Measurements from ENCODE around the gene IMPDH1.

IMPDH1 gene

DNA sequence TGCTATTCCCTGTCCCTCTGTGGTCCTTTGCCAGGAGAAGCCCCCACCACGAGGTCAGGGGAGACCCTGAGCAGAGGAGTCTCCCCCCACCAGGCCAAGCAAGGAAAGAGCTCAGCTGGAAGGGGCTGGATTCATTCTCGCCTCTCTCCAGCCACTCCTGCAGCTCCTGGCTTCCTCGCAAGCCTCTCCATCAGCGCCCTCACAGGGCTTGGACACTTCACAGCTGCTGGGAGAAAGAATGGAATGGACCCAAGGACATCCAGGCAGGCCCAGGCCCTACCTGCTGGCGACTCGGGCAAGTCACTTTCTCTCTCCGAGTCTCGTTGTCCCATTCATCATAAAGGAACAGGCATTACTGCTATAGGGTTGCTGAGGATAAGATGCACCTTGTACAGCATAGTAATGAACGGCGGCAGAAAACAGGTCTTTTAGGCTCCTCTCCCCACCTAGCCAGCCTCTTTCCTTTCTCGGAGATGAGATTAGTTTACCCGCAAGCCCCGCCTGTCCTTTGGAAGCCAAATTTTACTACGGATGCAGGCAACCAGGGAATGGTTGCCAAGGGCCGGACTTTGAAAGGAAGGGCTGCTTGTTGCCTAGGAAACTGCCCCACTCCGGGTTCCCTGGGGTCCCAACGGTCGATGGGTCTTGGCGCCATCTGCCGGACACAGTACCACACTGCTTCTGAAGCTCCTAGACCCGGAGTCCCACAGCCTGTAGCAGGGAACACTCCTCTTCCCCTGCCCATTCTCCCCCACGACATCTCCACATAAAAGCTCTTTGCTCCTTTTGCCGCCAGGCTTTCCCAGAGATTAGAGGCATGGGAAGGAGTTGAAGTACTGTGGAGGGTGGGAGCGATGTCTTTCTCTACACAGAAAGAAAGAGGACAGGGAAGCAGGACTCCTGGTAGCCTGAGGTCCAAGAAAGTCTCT lies 22.3 kb downstream of the IMPDH1 start:
- peak; percentile 91 for DNase-seq (ENCODE audit: low spot score)

DNA sequence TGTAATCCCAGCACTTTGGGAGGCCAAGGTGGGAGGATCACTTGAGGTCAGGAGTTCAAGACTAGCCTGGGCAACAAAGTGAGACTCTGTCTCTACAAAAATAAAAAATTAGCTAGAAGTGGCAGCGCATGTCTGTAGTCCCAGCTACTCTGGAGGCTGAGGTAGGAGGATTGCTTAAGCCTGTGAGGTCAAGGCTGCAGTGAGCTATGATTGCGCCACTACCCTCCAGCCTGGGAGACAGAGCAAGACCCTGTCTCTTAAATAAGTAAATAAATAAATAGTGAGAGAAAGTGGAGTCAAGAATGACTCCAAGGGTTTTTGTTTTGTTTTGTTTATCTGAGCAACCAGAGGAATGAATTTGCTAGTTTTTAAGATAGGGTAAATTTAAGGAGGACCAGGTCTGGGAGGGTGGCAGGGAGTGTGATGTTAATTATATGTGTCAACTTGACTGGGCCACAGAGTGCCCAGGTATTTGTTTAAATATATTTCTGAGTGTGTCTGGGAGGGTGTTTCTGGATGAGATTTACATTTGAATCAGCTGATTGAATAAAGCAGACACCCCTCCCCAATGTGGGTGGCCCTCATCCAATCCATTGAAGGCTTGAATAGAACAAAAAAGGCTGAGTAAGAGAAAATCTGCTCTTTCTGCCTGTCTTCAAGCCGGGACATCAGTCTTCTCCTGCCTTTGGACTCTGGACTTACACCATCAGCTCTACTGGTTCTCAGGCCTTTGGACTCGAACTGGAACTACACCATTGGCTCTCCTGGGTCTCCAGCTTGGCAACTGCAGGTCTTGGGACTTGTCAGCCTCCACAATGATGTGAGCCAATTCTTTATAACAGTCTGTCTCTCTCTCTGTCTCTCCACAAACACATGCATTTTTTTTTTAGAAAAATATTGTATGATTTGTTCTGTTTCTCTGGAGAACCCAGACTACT lies 23.5 kb downstream of the IMPDH1 start:
- no peak for DNase-seq (ENCODE audit: low spot score)

DNA sequence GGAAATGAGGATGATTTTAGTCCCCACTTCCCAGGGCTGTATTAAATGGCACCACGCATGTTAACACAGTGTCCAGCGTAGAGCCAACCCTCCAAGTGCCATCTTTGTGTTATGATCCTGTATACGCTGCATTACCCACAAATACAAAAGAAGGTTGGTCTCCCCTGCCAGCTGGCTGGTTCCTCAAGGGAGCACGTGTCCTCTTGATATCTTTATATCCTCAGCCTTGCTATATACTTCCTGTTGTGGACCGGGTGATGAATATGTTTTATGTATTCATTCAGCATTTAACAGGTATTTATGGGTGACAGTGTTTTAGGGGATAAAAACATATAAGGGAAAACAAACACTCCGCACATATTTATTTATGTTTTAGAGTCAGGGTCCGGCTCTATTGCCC lies 25.1 kb downstream of the IMPDH1 start:
- no peak for DNase-seq (ENCODE audit: low spot score)

DNA sequence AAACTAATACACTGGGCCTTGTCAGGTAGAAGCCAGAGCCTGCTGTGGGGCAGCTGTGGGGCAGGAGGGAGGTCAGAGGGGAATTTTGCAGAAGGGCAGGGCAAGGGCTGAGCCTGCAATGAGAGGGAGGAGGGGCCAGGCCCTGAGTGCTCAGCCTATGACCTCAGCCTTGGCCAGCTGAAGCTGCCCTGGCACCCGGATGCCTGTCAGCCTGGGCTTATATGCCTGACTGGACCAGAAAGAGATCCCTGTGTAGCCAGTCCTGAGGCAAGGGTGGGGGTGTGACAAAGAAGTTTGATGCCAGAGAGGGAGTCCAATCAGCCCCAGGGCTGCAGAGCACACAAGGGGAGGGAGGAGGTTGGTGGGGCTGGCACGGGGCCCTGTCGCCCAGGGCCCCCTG lies 26.0 kb downstream of the IMPDH1 start:
- DNase-seq (ENCODE audit: low spot score): no peak

DNA sequence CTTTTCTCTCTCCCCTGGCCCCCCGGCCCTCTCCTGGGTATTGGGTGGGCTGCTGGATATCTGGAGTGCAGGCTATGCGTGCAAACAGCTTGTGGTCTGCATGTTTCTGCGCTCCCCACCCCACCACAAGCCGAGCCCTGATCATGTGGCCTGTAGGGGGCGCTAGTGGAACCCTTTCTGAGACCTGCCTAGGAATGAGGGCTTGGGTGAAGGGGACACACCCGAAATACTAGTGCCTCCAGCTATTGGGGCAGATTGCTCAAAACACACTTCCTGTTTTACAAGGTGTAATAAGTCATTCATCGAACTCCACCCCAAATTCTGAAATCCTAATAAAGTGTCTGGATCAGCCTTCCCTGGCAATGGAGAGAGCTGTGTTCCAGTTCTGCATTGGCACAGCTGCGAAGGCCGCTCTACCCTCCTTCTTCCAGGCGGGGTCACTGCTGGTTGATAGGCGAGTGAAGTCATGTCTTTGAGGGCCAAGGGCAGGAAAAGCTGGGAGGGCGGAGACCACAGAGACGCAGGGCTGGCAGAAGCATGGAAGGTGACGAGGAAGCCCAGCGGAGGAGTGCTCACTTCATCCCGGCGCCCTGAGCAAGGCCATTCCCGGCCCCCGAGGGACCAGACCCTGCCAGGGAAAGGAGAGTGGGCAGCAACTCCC lies 28.5 kb downstream of the IMPDH1 start:
- peak; percentile 71 for DNase-seq (ENCODE audit: low spot score)

DNA sequence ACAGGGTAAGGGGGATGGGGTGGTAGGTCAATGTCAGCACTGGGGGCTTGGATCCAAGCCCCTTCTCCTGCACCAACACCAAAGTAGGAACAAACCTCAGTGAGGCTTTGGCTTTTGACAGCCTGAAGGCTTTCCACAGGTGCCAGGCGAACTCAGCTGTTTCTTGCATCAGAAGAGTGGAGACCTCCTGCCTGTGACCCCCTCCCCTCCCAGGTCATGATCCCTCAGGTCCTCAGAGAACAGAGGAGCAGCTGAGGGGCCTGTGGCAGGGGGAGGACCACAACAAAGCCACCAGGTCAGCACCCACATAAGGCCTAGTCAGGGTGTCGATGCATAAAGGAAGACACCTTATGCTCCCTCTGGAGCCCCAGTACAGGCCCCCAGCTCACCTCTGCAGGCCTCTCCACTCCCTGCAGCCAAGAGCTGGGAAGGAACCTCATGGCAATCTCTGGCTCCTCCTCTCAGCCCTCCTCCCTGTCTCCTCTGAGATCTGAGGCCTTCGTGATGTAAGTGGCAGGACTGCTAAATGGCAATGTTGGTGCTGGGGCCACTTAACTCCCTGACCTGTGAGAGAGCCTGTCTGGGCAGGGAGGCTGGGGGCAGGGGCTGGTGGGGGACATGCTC lies 29.2 kb downstream of the IMPDH1 start:
- no peak for DNase-seq (ENCODE audit: low spot score)

DNA sequence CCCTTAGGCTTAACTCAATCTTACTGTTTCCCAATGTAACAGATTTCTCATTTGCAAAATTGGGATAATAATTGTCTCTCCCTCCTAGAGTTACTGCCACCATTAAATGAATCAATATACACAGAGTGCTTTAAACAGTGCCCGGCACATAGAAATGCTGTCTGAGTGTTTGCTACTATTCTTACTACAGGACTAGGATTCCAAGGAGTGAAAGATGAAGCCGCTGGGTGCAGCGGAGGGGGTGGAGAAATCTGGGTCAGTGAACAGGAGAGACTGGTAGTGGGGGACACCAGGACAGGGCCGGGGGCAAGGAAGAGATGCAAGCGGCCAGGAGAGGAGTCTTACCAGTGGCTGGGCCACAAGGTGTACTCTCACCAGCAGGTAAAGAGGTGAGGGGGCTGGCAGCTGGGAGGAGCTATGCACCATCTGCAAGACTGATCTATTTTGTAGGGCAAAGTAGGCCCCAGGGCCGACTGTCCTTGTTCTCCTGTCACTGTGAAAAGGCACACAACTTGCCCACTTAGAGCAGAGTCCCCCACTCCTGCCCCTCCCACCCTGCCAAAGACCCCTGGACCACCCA lies 29.8 kb downstream of the IMPDH1 start:
- DNase-seq (ENCODE audit: low spot score): no peak

DNA sequence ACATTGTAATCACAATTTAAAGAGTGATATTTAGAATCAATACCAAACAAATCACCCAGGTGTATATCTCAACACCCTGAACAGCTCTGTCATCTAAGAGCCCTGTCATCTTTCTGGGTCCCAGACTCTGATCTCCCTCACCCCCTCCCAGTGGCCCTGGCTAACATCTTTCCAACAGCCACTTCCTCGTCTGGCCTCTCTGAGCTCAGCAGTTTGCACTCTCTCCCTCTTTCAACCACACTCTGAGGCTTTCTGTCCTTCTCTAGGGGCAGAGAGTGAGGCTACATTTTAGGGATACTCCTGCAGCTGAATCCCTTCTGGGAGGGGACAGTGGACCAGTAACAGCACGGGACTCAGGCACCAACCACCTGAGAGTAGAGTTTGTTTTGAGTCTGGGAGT lies 31.1 kb downstream of the IMPDH1 start:
- DNase-seq (ENCODE audit: low spot score): no peak

DNA sequence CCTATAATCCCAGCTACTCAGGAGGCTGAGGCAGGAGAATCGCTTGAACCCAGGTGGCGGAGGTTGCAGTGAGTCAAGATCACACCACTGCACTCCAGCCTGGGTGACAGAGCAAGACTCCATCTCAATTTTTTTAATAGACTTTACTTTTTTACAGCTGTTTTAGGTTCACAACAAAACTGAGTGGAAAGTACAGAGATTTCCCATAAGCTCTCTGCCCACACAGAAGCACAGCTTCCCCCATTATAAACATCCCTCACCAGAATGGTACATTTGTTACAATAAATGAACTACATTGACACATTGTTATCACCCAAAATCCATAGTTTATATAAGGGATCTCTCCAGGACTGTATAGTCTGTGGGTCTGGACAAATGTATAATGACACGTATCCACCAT lies 33.7 kb downstream of the IMPDH1 start:
- no peak for DNase-seq (ENCODE audit: low spot score)

DNA sequence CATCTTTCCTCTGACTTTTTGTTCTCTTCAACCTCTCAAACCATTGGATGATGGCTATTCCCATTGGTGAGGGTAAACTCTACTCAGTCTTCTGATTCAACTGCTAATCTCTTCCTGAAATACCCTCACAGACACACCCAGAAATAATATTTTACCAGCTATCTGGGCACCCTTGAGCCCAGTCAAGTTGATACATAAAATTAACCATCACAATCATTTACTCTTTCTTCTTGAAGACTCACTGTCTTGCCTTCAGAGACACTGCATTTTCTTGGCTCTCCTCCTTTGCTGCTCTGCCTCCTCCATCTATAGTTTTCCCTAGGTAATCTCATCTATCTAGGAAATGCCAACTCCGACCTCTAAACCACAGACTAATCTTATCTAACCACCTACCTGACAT lies 35.7 kb downstream of the IMPDH1 start:
- no peak for DNase-seq (ENCODE audit: low spot score)

DNA sequence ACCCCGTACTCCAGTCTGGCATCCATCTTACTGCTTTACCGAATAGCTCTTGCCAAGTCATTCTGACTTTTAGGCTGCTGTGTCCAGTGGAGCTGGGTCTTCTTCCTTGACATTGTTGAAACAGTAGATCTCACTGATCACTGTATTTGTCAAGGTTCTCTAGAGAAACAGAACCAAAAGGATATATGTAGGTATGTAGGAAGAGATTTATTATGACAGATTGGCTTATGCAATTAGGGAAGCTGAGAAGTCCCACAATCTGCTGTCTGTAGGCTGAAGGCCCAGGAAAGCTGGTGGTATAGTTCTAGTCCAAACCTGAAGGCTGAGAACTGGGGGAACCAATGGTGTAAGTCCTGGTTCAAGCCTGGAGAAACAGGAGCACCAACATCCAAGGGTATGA lies 36.2 kb downstream of the IMPDH1 start:
- DNase-seq (ENCODE audit: low spot score): no peak

DNA sequence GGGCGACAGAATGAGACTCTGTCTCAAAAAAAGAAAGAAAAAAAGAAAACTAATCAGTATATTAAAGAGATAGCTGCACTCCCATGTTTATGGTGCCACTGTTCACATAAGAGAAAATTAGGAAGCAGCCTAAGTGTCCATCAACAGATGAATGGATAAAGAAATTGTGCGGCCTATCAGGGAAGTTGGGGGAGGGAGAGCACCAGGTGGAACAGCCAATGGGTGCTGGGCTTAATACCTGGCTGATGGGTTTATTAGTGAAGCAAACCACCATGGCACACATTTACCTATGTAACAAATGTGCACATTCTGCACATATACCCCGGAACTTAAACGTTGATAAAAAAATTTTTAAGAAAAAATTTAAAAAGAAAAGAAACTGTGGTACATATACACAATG lies 39.3 kb downstream of the IMPDH1 start:
- no peak for DNase-seq (ENCODE audit: low spot score)

DNA sequence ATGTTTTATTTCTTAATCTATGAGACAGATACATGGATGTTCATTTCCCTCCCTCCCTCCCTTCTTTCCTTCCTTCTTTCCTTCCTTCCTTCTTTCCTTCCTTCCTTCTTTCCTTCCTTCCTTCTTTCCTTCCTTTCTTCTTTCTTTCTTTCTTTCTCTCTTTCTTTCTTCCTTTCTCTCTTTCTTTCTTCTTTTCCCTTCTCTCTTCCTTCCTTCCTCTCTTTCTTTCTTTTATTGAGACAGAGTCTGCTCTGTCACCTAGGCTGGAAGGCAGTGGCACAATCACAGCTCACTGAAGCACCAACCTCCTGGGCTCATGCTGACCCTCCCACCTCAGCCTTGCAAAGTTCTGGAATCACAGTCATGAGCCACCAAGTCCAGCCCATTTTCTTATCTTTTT lies 42.8 kb downstream of the IMPDH1 start:
- no peak for DNase-seq (ENCODE audit: low spot score)

DNA sequence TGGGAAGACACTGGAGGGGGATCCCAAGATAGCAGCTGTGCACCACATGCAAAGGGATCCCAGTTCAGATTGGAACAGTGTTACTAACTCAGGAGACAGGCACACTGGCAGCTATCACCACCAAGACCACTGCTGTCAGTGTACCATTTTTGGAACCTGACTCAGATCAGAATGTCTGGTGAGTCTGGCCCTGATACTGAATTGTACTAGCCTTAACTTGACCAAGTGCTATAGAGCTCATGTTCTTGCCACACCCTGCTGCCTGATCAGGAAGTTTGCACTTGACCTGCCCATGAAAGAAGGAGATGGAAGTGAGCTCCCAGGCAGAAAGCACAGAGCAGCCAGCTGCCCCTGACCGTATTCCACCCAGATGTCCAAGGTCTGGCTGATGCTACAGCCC lies 43.5 kb downstream of the IMPDH1 start:
- no peak for DNase-seq (ENCODE audit: low spot score)

DNA sequence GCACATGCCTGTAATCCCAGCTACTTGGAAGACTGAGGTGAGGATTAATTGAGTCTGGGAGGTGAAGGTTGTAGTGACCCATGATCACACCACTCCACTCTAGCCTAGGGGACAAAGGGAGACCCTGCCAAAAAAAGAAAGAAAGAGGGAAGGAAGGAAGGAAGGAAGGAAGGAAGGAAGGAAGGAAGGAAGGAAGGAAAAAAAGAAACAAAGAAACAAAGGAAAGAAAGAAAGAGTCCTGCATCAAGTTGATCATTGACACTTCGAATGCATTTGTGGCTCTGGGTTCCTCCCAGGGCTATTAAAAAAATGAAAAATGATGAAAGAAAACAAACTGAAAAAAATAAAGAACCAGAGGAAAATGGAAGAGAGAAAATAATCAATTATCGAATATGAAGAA lies 44.4 kb downstream of the IMPDH1 start:
- no peak for DNase-seq (ENCODE audit: low spot score)

DNA sequence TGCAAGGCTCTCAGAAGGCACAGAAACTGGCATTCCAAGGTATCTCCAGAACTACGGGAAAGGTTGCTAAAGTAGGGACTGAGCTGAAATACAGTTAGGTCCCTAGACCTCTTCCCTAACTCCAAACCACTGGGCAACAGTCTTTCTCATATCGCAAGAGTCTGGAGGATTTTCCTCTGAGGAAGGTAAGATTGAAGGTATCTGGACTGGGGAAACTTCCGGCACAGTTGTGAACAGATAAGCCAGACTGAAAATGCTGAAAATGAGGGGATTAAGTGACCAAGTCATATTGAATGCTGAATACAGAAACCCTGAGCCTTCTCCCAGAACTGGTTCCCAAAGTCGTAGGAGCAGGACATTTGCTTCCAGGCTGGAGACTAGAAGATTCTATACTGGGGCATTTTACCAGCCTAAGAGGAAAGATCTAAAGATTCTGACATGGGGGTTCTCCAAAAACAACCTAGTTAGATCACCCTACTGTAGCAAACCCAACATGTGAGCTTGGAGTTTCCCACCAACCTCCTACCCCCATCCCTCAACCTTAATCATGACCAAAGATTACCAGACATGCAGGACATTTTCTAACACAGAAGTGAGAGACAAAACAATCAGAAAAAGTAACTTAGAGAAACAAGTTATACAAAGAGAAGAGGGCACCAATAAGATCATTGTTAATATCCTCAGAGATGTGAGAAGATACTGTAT lies 45.5 kb downstream of the IMPDH1 start:
- DNase-seq (ENCODE audit: low spot score): no peak

DNA sequence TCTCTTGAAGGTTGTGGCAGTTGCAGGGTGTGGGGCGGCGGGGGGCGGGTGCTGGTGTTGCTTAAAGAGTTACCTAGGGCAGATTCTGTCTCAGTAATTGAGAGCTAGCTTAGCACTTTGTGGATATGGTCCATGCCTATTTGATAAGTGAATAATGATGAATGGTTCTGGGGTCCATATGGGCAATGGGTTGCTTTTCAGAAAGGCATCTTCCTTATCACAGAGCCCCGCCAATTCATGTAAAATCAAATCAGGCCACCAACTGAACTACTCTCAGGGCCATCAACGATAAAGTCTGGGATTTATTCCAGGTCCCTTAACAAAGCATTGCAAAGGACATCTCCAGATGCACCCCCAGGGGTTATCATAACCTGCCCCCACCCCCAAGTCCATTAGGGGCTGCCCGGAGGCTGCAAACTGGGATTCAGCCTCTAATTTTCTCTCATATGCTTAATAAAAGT lies 46.5 kb downstream of the IMPDH1 start:
- DNase-seq (ENCODE audit: low spot score): no peak

DNA sequence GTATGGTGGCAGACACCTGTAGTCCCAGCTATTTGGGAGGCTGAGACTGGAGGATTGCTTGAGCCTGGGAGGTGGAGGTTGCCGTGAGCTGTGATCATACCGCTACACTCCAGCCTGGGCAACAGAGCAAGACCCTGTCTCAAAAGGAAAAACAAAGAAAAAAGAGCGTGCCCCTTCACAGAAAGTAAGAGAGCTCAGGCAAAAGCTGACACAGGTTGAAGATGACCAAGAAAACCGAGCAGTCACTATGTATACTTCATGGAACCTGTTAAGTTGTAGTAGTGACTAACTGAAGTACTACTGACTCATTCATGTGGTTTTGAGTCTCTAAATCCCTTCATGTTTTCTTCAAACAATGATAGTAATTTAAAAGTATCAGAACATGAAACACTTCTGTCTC lies 47.1 kb downstream of the IMPDH1 start:
- no peak for DNase-seq (ENCODE audit: low spot score)

DNA sequence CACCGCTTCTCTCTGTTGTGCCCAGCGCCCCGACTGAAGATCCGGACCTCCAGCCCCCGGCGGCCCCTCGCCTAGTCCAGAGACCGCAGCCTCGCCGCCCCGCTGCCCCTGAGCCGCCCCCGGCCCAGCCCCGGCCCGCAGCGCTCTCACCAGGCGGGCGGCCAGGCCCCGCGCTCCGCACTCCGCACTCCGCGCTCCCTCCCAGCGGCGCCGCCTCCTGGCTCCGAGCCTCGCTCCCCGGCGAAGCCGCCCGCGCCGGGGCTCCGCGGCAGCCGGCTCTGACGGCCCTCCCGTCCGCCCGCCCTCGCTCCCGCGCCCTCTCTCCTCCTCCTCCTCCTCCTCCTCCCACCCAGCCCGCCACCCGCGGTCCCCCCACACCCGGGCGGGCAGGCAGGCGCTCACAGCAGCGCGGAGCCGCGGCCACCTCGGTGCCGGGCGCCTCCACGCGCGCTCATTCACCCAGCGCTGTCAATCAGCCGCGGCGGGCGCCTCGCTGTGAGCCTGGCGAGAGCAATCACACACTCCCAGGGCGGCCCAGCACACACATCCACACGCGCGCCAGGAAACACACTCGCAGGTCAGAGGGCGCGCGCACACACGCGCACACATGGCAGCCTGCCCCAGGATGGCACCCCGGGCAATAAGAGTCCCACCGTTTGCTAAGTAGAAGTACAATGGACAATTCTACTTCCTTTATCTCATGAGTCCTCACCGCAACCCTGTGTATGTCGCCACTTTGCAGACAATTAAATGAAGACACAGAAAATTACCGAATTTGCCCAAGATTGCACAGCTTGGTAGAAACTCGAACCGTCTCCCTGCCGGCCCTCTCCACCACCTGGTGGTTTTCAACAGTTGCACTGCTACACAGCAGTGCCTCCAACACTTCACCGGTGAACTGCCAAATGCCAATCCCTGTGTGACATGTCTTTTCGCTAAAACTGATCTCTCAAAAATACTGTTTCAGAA lies 48.1 kb downstream of the IMPDH1 start, which contains the start of gene PRRT4:
PRRT4 (minus strand) TSS at position 280 of the 969 bp plus-strand sequence.
- DNase-seq (ENCODE audit: low spot score): peak; percentile 91

DNA sequence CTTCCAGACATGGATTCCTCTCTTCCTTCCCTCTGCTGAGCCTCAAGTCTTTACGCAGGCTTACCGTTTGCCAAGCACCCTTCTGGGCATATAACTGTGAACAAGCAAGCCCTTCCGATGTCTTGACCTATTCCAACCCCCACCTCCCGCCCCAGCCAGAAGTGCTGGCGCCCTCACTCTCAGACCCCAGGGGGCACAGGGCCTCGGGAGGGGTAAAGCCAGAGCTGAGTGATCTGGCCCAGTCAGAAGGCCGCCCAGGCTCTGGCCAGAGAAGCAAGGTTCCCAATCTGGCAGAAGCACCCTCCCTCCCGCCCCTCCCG lies 49.5 kb downstream of the IMPDH1 start:
- no peak for DNase-seq (ENCODE audit: low spot score)

All from D341Med (cell line).